ENCODE data around the gene CSN3. TPM values are rescaled to one million over a fixed set of nuclear protein-coding genes. Genes with fewer than 3 reads are reported as not detected.
"Not testable (repeated sequence)": the region's sequence is repeated elsewhere in the genome, so short reads cannot be mapped to it uniquely, and the experiment has no call there.

CSN3 gene
- total RNA-seq, 1 donor from 2014 or later = not detected

GRCh38 chr4:70196857-70197256, 45.5 kb upstream of the CSN3 start:
- DNase-seq (ENCODE audit: low read depth) = no peak
- Histone ChIP-seq H3K36me3 (ENCODE audit: insufficient read depth, low read length) (no peaks in the 10 kb centered on the region), H3K4me2 (ENCODE audit: low read length) (no peak overlapping the region), H4K20me1 (ENCODE audit: insufficient read depth, low read length) (no peaks in the 10 kb centered on the region), H3K27ac (ENCODE audit: low read depth, low read length) (no peak overlapping the region), H3K9ac (ENCODE audit: low read length) (no peak overlapping the region), H3K79me2 (ENCODE audit: insufficient read depth, low read length) (no peaks in the 10 kb centered on the region), H3K9me3 (ENCODE audit: insufficient read depth, low read depth, low read length) (no peaks in the 10 kb centered on the region), H3K4me3 (ENCODE audit: insufficient read depth, low read depth, low read length) (no peak overlapping the region), H2AFZ (ENCODE audit: low read depth, low read length) (no peak overlapping the region), H3K4me1 (ENCODE audit: insufficient read depth, low read length) (no peaks in the 10 kb centered on the region), H3K27me3 (ENCODE audit: insufficient read depth, low read length) (no peaks in the 10 kb centered on the region)
- Mint-ChIP-seq H3K27ac (ENCODE audit: unreplicated experiment) (no peak overlapping the region), H3K9me3 (ENCODE audit: unreplicated experiment) (no peaks in the 10 kb centered on the region), H3K36me3 (ENCODE audit: low read depth, unreplicated experiment) (no peaks in the 10 kb centered on the region), H3K27me3 (ENCODE audit: low read depth, unreplicated experiment) (no peaks in the 10 kb centered on the region), H3K4me1 (ENCODE audit: low read depth, unreplicated experiment) (no peaks in the 10 kb centered on the region), H3K4me3 (ENCODE audit: unreplicated experiment) (no peak overlapping the region)
- no peak for FAIRE-seq
- TF ChIP-seq EZH2 (IDR thresholded peaks at IDR 0.05; ENCODE audit: insufficient read depth, low read length) (no peak), CTCF (IDR thresholded peaks at IDR 0.05; ENCODE audit: insufficient read depth, low read depth, low read length) (no peak)

GRCh38 chr4:70197842-70198241, 44.6 kb upstream of the CSN3 start:
- H3K4me3 ChIP-seq (ENCODE audit: insufficient read depth, low read depth, low read length) = no peak overlapping the region
- FAIRE-seq = no peak
- no peaks in the 10 kb centered on the region for H3K36me3 ChIP-seq (ENCODE audit: insufficient read depth, low read length)
- no peaks in the 10 kb centered on the region for H4K20me1 ChIP-seq (ENCODE audit: insufficient read depth, low read length)
- TF ChIP-seq EZH2 (IDR thresholded peaks at IDR 0.05; ENCODE audit: insufficient read depth, low read length) = no peak
- no peak overlapping the region for H3K4me2 ChIP-seq (ENCODE audit: low read length)
- Mint-ChIP-seq H3K27ac (ENCODE audit: unreplicated experiment) (no peak overlapping the region), H3K9me3 (ENCODE audit: unreplicated experiment) (no peaks in the 10 kb centered on the region), H3K36me3 (ENCODE audit: low read depth, unreplicated experiment) (no peaks in the 10 kb centered on the region), H3K4me3 (ENCODE audit: unreplicated experiment) (no peak overlapping the region), H3K27me3 (ENCODE audit: low read depth, unreplicated experiment) (no peaks in the 10 kb centered on the region), H3K4me1 (ENCODE audit: low read depth, unreplicated experiment) (no peaks in the 10 kb centered on the region)
- H3K9ac ChIP-seq (ENCODE audit: low read length) = no peak overlapping the region
- no peak overlapping the region for H2AFZ ChIP-seq (ENCODE audit: low read depth, low read length)
- no peaks in the 10 kb centered on the region for H3K79me2 ChIP-seq (ENCODE audit: insufficient read depth, low read length)
- no peaks in the 10 kb centered on the region for H3K4me1 ChIP-seq (ENCODE audit: insufficient read depth, low read length)
- H3K27me3 ChIP-seq (ENCODE audit: insufficient read depth, low read length) = no peaks in the 10 kb centered on the region
- no peak for DNase-seq (ENCODE audit: low read depth)
- H3K9me3 ChIP-seq (ENCODE audit: insufficient read depth, low read depth, low read length) = no peaks in the 10 kb centered on the region
- no peak overlapping the region for H3K27ac ChIP-seq (ENCODE audit: low read depth, low read length)

- no peaks in the 10 kb centered on the region for H3K4me1 ChIP-seq (ENCODE audit: insufficient read depth, low read length)
- H3K27me3 ChIP-seq (ENCODE audit: insufficient read depth, low read length) = no peaks in the 10 kb centered on the region
- no peak overlapping the region for H3K27ac ChIP-seq (ENCODE audit: low read depth, low read length)
- DNase-seq (ENCODE audit: low read depth) (no peak), FAIRE-seq (no peak)
- no peaks in the 10 kb centered on the region for H3K79me2 ChIP-seq (ENCODE audit: insufficient read depth, low read length)
- no peaks in the 10 kb centered on the region for H3K36me3 ChIP-seq (ENCODE audit: insufficient read depth, low read length)
- no peak overlapping the region for H3K27ac Mint-ChIP-seq (ENCODE audit: unreplicated experiment)
- no peaks in the 10 kb centered on the region for H3K9me3 ChIP-seq (ENCODE audit: insufficient read depth, low read depth, low read length)
- H3K9me3 Mint-ChIP-seq (ENCODE audit: unreplicated experiment) = no peaks in the 10 kb centered on the region
- no peaks in the 10 kb centered on the region for H3K36me3 Mint-ChIP-seq (ENCODE audit: low read depth, unreplicated experiment)
- H4K20me1 ChIP-seq (ENCODE audit: insufficient read depth, low read length) = no peaks in the 10 kb centered on the region
- no peak overlapping the region for H3K4me3 Mint-ChIP-seq (ENCODE audit: unreplicated experiment)
- H3K4me1 Mint-ChIP-seq (ENCODE audit: low read depth, unreplicated experiment) = no peaks in the 10 kb centered on the region
- H2AFZ ChIP-seq (ENCODE audit: low read depth, low read length) = no peak overlapping the region
- H3K27me3 Mint-ChIP-seq (ENCODE audit: low read depth, unreplicated experiment) = no peaks in the 10 kb centered on the region
- TF ChIP-seq EZH2 (IDR thresholded peaks at IDR 0.05; ENCODE audit: insufficient read depth, low read length) (no peak), CTCF (IDR thresholded peaks at IDR 0.05; ENCODE audit: insufficient read depth, low read depth, low read length) (no peak)
- no peak overlapping the region for H3K4me3 ChIP-seq (ENCODE audit: insufficient read depth, low read depth, low read length)
- no peak overlapping the region for H3K4me2 ChIP-seq (ENCODE audit: low read length)
- no peak overlapping the region for H3K9ac ChIP-seq (ENCODE audit: low read length)
Observed at GRCh38 chr4:70203601-70204000, 38.8 kb upstream of the CSN3 start.

- H3K4me3 Mint-ChIP-seq (ENCODE audit: unreplicated experiment); FAIRE-seq; H3K27ac ChIP-seq (ENCODE audit: low read depth, low read length): not testable (repeated sequence)
Observed at GRCh38 chr4:70212752-70213151, 29.6 kb upstream of the CSN3 start.

GRCh38 chr4:70216109-70216508, 26.3 kb upstream of the CSN3 start:
- DNase-seq (ENCODE audit: low read depth); H3K4me1 ChIP-seq (ENCODE audit: insufficient read depth, low read length); H2AFZ ChIP-seq (ENCODE audit: low read depth, low read length); H4K20me1 ChIP-seq (ENCODE audit: insufficient read depth, low read length); FAIRE-seq; H3K79me2 ChIP-seq (ENCODE audit: insufficient read depth, low read length); H3K27ac Mint-ChIP-seq (ENCODE audit: unreplicated experiment); H3K27me3 Mint-ChIP-seq (ENCODE audit: low read depth, unreplicated experiment); H3K4me3 Mint-ChIP-seq (ENCODE audit: unreplicated experiment); H3K4me3 ChIP-seq (ENCODE audit: insufficient read depth, low read depth, low read length); H3K4me2 ChIP-seq (ENCODE audit: low read length); H3K36me3 ChIP-seq (ENCODE audit: insufficient read depth, low read length); H3K27me3 ChIP-seq (ENCODE audit: insufficient read depth, low read length); H3K9me3 Mint-ChIP-seq (ENCODE audit: unreplicated experiment); H3K9me3 ChIP-seq (ENCODE audit: insufficient read depth, low read depth, low read length); H3K36me3 Mint-ChIP-seq (ENCODE audit: low read depth, unreplicated experiment); H3K4me1 Mint-ChIP-seq (ENCODE audit: low read depth, unreplicated experiment); H3K9ac ChIP-seq (ENCODE audit: low read length); H3K27ac ChIP-seq (ENCODE audit: low read depth, low read length): not testable (repeated sequence)

More at GRCh38 chr4:70212752-70213151, 29.6 kb upstream of the CSN3 start:
- H3K9me3 Mint-ChIP-seq (ENCODE audit: unreplicated experiment); H3K9me3 ChIP-seq (ENCODE audit: insufficient read depth, low read depth, low read length); H3K27me3 Mint-ChIP-seq (ENCODE audit: low read depth, unreplicated experiment); H3K4me3 ChIP-seq (ENCODE audit: insufficient read depth, low read depth, low read length); H3K9ac ChIP-seq (ENCODE audit: low read length); H3K36me3 Mint-ChIP-seq (ENCODE audit: low read depth, unreplicated experiment); H3K79me2 ChIP-seq (ENCODE audit: insufficient read depth, low read length); H4K20me1 ChIP-seq (ENCODE audit: insufficient read depth, low read length); H3K27ac Mint-ChIP-seq (ENCODE audit: unreplicated experiment); H3K4me1 Mint-ChIP-seq (ENCODE audit: low read depth, unreplicated experiment); H3K36me3 ChIP-seq (ENCODE audit: insufficient read depth, low read length); DNase-seq (ENCODE audit: low read depth); H3K27me3 ChIP-seq (ENCODE audit: insufficient read depth, low read length); H3K4me1 ChIP-seq (ENCODE audit: insufficient read depth, low read length); H3K4me2 ChIP-seq (ENCODE audit: low read length); H2AFZ ChIP-seq (ENCODE audit: low read depth, low read length): not testable (repeated sequence)

Measured in astrocyte (in vitro differentiated cells and primary cell).